K562 (cell line): ENCODE data around the gene GRM3. TPM values are rescaled to one million over a fixed set of nuclear protein-coding genes. Genes with fewer than 3 reads are reported as not detected.

Source experiments
- ATAC-seq: fragments of 200-7000 bp; cut with Tn5 transposase; 3 replicates; pipeline ENCODE4 v1.9.1; 2020; ENCODE audit warnings: moderate library complexity
- BruUV-seq: library from RNA; stranded (reverse); fragments of 400-500 nt; replicated peaks from 2 replicates; lab custom pipeline; 2021; lab: Mats Ljungman, UMichigan
- CTCF ChIA-PET: fragments of 300-600 bp; formaldehyde crosslinking; extraction: SDS; loops from one replicate; lab custom pipeline; 2021; ENCODE audit warnings: low intra/inter-chr PET ratio; lab: Yijun Ruan, JAX
- POLR2A ChIA-PET: fragments of 300-600, 350-650 bp; sonication (Branson Sonifier 250); formaldehyde crosslinking; extraction: SDS; loops from one replicate; lab custom pipeline; 2021; ENCODE audit warnings: antibody characterized with exemption, inconsistent platforms; lab: Yijun Ruan, JAX
- DNase-seq, 4 experiments: peaks; one replicate each; pipeline versions ENCODE4 v3.0.0 to v3.0.0-alpha.2; 2011 to 2018; ENCODE audit warnings: low spot score in 3 of 4, mixed read lengths in 3 of 4; ENCODE audit errors: extremely low read depth in 1 of 4
- FAIRE-seq: peaks from 2 replicates; lab custom pipeline; 2011; peaks lifted over from hg19 to GRCh38; lab: Jason Lieb, UNC
- H2AFZ ChIP-seq: 2 replicates; pipeline ENCODE4 v1.6.0; 2011; ENCODE audit warnings: low read depth, low read length, control low read depth, inconsistent platforms
- H3K27ac ChIP-seq: fragments of 200-600 bp; 3 replicates; pipeline ENCODE4 v1.8.0; 2011; ENCODE audit warnings: low read depth, mild to moderate bottlenecking, control low read depth, inconsistent platforms, low read length, moderate library complexity, mixed read lengths; ENCODE audit errors: extremely low read depth
- H3K27me3 ChIP-seq, 2 experiments: fragments of 300-600 bp in 1 of 2; 2 replicates in 1 of 2; 3 replicates in 1 of 2; pipeline versions ENCODE4 v1.6.0 to v1.8.0; 2011; ENCODE audit warnings: inconsistent platforms in 2 of 2, low read length in 2 of 2, mild to moderate bottlenecking in 1 of 2, mixed read lengths in 1 of 2, moderate library complexity in 1 of 2; ENCODE audit not compliant: control insufficient read depth in 2 of 2, insufficient read depth in 2 of 2
- H3K36me3 ChIP-seq: fragments of 300-600 bp; 3 replicates; pipeline ENCODE4 v1.8.0; 2011; ENCODE audit warnings: mild to moderate bottlenecking, low read length, inconsistent platforms; ENCODE audit not compliant: control insufficient read depth, insufficient read depth
- H3K4me1 ChIP-seq, 2 experiments: fragments of 200-600 bp in 1 of 2; replicated peaks in 1 of 2; 2 replicates in 1 of 2; 3 replicates in 1 of 2; pipeline versions ENCODE4 v1.5.1 to v1.8.0; 2011; ENCODE audit warnings: inconsistent platforms in 2 of 2, low read length in 2 of 2, mild to moderate bottlenecking in 1 of 2, mixed read lengths in 1 of 2, moderate library complexity in 1 of 2; ENCODE audit not compliant: control insufficient read depth in 2 of 2, insufficient read depth in 2 of 2
- H3K4me2 ChIP-seq: 2 replicates; pipeline ENCODE4 v1.6.1; 2011; ENCODE audit warnings: low read length, control low read depth, inconsistent platforms, mixed read lengths; ENCODE audit not compliant: insufficient read depth
- H3K4me3 ChIP-seq: fragments of 200-600 bp; sonication (generic), shearing (Covaris generic); 2 replicates; pipeline ENCODE4 v1.5.1; 2016; ENCODE audit warnings: control low read depth, inconsistent platforms
- H3K79me2 ChIP-seq: fragments of 200-600 bp; 3 replicates; pipeline ENCODE4 v1.8.0; 2011; ENCODE audit warnings: low read length, inconsistent platforms; ENCODE audit not compliant: control insufficient read depth, insufficient read depth
- H3K9ac ChIP-seq, 2 experiments: 2 replicates each; pipeline versions ENCODE4 v1.6.0 to v1.6.1; 2011; ENCODE audit warnings: low read depth in 2 of 2, low read length in 2 of 2, control low read depth in 1 of 2, inconsistent platforms in 1 of 2, mild to moderate bottlenecking in 1 of 2, mixed read lengths in 1 of 2; ENCODE audit not compliant: insufficient read depth in 1 of 2
- H3K9me1 ChIP-seq: one replicate; pipeline ENCODE4 v1.6.0; 2011; ENCODE audit warnings: inconsistent platforms, mild to moderate bottlenecking, low read length, moderate library complexity; ENCODE audit not compliant: control insufficient read depth, insufficient read depth
- H3K9me3 ChIP-seq: replicated peaks from 2 replicates; pipeline ENCODE4 v1.5.1; 2011; ENCODE audit warnings: low read depth, low read length, inconsistent platforms; ENCODE audit not compliant: control insufficient read depth, insufficient read depth
- H4K20me1 ChIP-seq: replicated peaks from 2 replicates; pipeline ENCODE4 v1.6.1; 2011; ENCODE audit warnings: low read length, inconsistent platforms, mixed read lengths; ENCODE audit not compliant: control insufficient read depth, insufficient read depth
- KLF1 ChIP-seq: fragments of 450-650 bp; IDR thresholded peaks from 2 replicates; pipeline ENCODE4 v1.6.1; 2016; ENCODE audit warnings: missing genetic modification characterization, missing compliant biosample characterization
- ZNF561 ChIP-seq: fragments of 450-650 bp; formaldehyde crosslinking; conservative IDR thresholded peaks from 2 replicates; pipeline ENCODE4 v1.4.0; 2020; ENCODE audit warnings: mild to moderate bottlenecking, moderate library complexity
- WGBS: fragments of 100-300 bp; shearing (Covaris generic); methylation state at CpG from one replicate; pipeline ENCODE4 v1.1.6; 2016; ENCODE audit warnings: low coverage, mixed read lengths; ENCODE audit not compliant: insufficient coverage; ENCODE audit errors: missing lambda C conversion rate; 5-methylcytosine and 5-hydroxymethylcytosine counted together
- in situ Hi-C: fragments of 300-500 bp; cut with MboI; formaldehyde crosslinking; loops from 4 replicates; pipeline ENCODE4 v1.15.0; 2018; ENCODE audit warnings: inconsistent platforms, mixed read lengths
- intact Hi-C: fragments of 100-400 bp; cut with micrococcal nuclease; formaldehyde crosslinking; loops from 2 replicates; pipeline ENCODE4 v1.14.2; 2022
- polyA plus RNA-seq, 8 experiments: library from polyadenylated mRNA; depleted of rRNA in 4 of 8; stranded (reverse) in 5 of 8; unstranded in 3 of 8; fragments of >200 nt; fragmentation: Nextera tagmentation in 2 of 8; fragmentation: Illumina TruSeq in 1 of 8; extraction: Ambion mirVana in 2 of 8; extraction: Trizol in 1 of 8; gene quantifications; 2 replicates each; pipeline versions ENCODE4 v1.2.1 to v1.2.3, GENCODE V29; 2011 to 2014; ENCODE audit warnings: inconsistent platforms in 1 of 8, missing spikeins in 1 of 8
- total RNA-seq, 7 experiments: library from RNA; depleted of rRNA in 6 of 7; stranded (reverse); fragments of >200 nt in 6 of 7; fragmentation: Illumina TruSeq in 2 of 7; extraction: Trizol in 2 of 7; gene quantifications; 2 replicates each; pipeline versions ENCODE4 v1.2.1 to v1.2.3, GENCODE V29; 2011 to 2021; ENCODE audit warnings: low replicate concordance in 1 of 7
- TF ChIP-seq, protein P1 (sequence below): fragments of 450-650 bp; IDR thresholded peaks from 2 replicates; pipeline ENCODE4 v1.6.1; 2016; ENCODE audit warnings: low read depth, mild to moderate bottlenecking, moderate library complexity

Gene GRM3
- total and polyA plus RNA-seq, 9 of the 15 experiments (the other 6 are each of a cell fraction or from before 2014, with no cell fraction given): 0.03 to 0.08 (median 0.03) TPM; not detected in 6

DNA sequence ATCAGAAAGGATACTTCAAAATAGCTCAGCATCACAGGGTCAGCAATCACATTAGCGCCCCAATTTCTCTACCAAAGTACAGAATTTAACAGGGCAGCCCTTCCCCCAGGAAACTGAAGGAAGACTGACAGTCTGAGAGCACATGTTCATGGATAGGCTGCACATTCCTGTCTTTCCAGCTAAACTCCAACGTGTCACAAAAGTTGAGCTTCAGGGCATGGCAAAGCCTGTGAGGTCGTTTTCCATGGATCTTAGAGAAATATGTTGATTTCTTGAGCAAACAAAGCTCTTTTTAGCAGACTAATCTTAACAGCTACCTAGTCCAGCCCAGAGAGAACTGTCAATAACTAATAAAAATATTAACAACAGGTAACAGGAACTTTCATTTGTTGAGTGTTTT, 207.9 kb downstream of the GRM3 start:
- H3K9ac ChIP-seq: no peak overlapping the region
- no TSS peak for BruUV-seq
- FAIRE-seq (no peak), DNase-seq (no peak), ATAC-seq (no peak)
- H3K9me3 ChIP-seq: no peaks in the 10 kb centered on the region
- POLR2A ChIA-PET: no interaction called here
- no peak overlapping the region for H2AFZ ChIP-seq
- H4K20me1 ChIP-seq: no peaks in the 10 kb centered on the region
- H3K4me3 ChIP-seq: no peak overlapping the region
- CTCF ChIA-PET: no interaction called here
- WGBS: 0% methylated on average over 3 of the region's 3 CpGs
- H3K79me2 ChIP-seq: no peaks in the 10 kb centered on the region
- no peak for TF ChIP-seq ZNF561 (CRISPR knock-in tag)
- H3K27me3 ChIP-seq: no peaks in the 10 kb centered on the region
- no peak overlapping the region for H3K4me2 ChIP-seq
- in situ Hi-C loops: no loop called here
- no peak overlapping the region for H3K27ac ChIP-seq
- H3K4me1 ChIP-seq: no peaks in the 10 kb centered on the region
- no peaks in the 10 kb centered on the region for H3K9me1 ChIP-seq
- H3K36me3 ChIP-seq: no peaks in the 10 kb centered on the region
- intact Hi-C loops: no loop called here

DNA sequence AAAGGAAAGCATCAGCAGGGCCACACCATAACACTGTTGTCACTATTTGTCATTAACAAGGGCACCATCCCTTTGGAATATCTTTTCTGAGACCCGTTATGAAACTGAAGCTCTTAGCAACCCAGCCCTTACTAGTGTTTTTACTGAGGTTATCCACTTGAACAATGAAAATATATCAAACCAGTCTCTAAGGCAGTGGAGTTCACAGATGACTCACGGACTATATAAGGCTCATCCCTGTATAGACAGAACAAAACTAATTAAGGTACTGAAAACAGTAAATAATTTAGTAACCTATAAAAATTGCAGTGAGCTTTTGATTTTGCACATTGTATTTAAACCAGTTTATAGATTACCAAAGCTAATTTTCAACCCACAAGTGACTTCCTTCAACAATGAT, 219.7 kb downstream of the GRM3 start:
- no peak for FAIRE-seq
- H3K4me2 ChIP-seq: no peak overlapping the region

More for the DNA sequence above, 219.7 kb downstream of the GRM3 start:
- Histone ChIP-seq H3K4me1 (no peaks in the 10 kb centered on the region), H3K27ac (no peak overlapping the region), H4K20me1 (no peaks in the 10 kb centered on the region), H2AFZ (no peak overlapping the region), H3K36me3 (no peaks in the 10 kb centered on the region), H3K79me2 (no peaks in the 10 kb centered on the region)
- CTCF ChIA-PET: no interaction called here
- in situ Hi-C loops: no loop called here
- 0% methylated on average over 2 of the region's 2 CpGs for WGBS
- no peak for DNase-seq
- TF ChIP-seq, protein P1, sequence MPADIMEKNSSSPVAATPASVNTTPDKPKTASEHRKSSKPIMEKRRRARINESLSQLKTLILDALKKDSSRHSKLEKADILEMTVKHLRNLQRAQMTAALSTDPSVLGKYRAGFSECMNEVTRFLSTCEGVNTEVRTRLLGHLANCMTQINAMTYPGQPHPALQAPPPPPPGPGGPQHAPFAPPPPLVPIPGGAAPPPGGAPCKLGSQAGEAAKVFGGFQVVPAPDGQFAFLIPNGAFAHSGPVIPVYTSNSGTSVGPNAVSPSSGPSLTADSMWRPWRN: no peak
- TF ChIP-seq KLF1 (tag): no peak
- TF ChIP-seq, all 486 proteins: peak for 0
- Histone ChIP-seq H3K9me3 (no peaks in the 10 kb centered on the region), H3K9me1 (no peaks in the 10 kb centered on the region), H3K9ac (no peak overlapping the region), H3K27me3 (no peaks in the 10 kb centered on the region), H3K4me3 (no peak overlapping the region)
- no TSS peak for BruUV-seq
- POLR2A ChIA-PET: no interaction called here
- intact Hi-C loops: no loop called here
- ATAC-seq: peak; percentile 33; the same call in 1 of the 3 replicates
